Ishikawa (cell line): ENCODE measurements around the gene PSD4.

Experiments used
- EP300 ChIP-seq: IDR thresholded peaks from 2 replicates; pipeline ENCODE4 v1.6.1; 2012; ENCODE audit warnings: borderline replicate concordance
- TAF1 ChIP-seq: IDR thresholded peaks from 2 replicates; pipeline ENCODE4 v1.6.1; 2012; ENCODE audit warnings: low read depth, mild to moderate bottlenecking
- TF ChIP-seq, protein P1 (sequence below): IDR thresholded peaks from 2 replicates; pipeline ENCODE4 v1.6.1; 2012; ENCODE audit warnings: low read depth, mild to moderate bottlenecking

DNA sequence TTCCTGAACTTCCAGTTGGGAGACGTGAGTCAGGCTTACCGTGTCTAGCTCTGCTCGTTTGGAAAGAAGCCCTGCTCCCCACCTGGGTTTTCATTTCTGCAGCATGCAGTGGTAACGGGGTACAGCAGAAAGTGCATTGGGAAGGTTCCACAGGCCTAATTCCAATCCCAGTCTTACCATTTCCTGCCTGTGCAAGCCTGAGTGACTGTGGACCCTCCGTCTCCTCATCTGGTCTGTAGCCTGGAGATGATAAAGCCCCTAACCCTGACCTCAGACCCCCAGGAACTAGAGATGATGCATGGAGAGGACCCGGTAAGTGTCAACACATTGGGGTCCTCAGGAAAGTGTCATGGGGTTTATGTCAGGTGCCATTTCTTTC lies 5.8 kb upstream of the PSD4 start:
- TF ChIP-seq EP300 (no peak), TAF1 (no peak)
- TF ChIP-seq, protein P1, sequence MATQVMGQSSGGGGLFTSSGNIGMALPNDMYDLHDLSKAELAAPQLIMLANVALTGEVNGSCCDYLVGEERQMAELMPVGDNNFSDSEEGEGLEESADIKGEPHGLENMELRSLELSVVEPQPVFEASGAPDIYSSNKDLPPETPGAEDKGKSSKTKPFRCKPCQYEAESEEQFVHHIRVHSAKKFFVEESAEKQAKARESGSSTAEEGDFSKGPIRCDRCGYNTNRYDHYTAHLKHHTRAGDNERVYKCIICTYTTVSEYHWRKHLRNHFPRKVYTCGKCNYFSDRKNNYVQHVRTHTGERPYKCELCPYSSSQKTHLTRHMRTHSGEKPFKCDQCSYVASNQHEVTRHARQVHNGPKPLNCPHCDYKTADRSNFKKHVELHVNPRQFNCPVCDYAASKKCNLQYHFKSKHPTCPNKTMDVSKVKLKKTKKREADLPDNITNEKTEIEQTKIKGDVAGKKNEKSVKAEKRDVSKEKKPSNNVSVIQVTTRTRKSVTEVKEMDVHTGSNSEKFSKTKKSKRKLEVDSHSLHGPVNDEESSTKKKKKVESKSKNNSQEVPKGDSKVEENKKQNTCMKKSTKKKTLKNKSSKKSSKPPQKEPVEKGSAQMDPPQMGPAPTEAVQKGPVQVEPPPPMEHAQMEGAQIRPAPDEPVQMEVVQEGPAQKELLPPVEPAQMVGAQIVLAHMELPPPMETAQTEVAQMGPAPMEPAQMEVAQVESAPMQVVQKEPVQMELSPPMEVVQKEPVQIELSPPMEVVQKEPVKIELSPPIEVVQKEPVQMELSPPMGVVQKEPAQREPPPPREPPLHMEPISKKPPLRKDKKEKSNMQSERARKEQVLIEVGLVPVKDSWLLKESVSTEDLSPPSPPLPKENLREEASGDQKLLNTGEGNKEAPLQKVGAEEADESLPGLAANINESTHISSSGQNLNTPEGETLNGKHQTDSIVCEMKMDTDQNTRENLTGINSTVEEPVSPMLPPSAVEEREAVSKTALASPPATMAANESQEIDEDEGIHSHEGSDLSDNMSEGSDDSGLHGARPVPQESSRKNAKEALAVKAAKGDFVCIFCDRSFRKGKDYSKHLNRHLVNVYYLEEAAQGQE: no peak
